DOHH2 (cell line): ENCODE measurements around the gene ACTG1.

Experiments
- EZH2phosphoT487 ChIP-seq: fragments of 200-600 bp; sonication (generic); IDR thresholded peaks from 2 replicates; pipeline ENCODE4 v1.6.1; 2017; ENCODE audit warnings: borderline replicate concordance, mild to moderate bottlenecking, antibody characterized with exemption, low read length, moderate library complexity, mixed read lengths
- TF ChIP-seq, protein P1 (sequence below): fragments of 200-600 bp; sonication (generic); IDR thresholded peaks from one replicate; pipeline ENCODE4 v1.5.1; 2014; ENCODE audit warnings: antibody characterized with exemption, mild to moderate bottlenecking, low read depth, low read length; ENCODE audit not compliant: poor library complexity, severe bottlenecking

DNA sequence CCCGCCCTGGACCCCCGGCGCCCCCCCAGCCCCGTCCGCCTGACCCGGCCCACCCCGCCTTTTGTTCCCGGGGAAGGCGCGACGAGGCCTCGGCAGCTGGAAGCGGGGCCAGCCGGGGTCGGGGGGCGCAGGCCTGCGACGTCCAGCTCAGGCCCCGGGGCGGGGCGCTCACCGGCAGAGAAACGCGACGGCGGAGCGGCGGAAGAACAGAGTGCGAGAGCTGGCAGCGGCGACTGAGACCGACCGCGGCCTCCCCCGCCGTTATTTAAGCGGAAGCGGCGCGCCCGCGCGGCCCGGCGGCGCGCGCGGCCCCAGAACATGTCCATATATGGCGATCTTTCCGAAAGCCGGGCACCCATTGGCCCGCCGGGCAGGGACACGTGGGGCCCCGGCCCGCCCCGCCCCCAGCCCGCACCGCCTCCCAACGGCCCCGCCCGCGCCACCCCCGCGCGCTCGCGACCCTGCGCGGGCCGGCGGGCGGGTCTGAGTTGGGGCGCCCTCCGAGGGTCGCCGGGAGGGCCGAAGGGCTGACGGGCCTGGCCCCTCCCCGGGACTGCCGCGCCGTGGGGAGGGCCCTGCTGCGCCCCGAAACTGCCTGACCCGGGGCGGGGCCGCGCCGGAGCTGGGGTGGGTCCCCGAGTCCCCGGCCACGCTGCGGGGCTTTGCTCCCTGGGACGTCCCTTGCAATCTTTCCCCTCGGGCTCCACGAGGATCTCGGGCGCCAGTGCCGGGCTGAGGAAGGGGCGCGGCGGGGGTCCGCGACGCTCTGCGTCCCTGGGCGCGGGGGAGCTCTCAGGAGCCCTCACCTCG, at the start of gene ACTG1:
- TF ChIP-seq, protein P1, sequence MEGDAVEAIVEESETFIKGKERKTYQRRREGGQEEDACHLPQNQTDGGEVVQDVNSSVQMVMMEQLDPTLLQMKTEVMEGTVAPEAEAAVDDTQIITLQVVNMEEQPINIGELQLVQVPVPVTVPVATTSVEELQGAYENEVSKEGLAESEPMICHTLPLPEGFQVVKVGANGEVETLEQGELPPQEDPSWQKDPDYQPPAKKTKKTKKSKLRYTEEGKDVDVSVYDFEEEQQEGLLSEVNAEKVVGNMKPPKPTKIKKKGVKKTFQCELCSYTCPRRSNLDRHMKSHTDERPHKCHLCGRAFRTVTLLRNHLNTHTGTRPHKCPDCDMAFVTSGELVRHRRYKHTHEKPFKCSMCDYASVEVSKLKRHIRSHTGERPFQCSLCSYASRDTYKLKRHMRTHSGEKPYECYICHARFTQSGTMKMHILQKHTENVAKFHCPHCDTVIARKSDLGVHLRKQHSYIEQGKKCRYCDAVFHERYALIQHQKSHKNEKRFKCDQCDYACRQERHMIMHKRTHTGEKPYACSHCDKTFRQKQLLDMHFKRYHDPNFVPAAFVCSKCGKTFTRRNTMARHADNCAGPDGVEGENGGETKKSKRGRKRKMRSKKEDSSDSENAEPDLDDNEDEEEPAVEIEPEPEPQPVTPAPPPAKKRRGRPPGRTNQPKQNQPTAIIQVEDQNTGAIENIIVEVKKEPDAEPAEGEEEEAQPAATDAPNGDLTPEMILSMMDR, result no peak
- no peak for TF ChIP-seq EZH2phosphoT487
